ENCODE measurements around the gene ATXN1.

Gene ATXN1

DNA sequence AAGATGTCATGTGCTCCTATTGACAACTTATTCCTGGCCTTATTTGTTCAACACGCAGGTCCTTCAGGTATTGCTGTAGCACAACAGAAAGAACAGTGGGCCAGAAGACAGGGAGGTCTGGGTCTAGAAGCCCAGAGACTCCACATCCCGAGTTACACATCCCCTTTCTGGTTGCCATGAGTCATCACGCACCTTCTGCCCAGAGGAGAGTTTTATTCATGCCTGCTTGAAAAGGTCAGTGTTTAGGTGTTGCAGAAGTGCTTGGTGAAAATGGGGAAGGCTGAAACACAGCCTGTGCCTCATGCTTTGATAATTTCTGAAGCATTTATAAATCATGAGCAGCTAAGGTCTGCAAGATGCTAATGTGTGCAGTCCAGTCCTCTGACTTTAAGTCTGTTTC, 266.5 kb downstream of the ATXN1 start:
- Histone ChIP-seq H3K9ac (no peak overlapping the region), H3K36me3 (no peaks in the 10 kb centered on the region), H3K27me3 (no peaks in the 10 kb centered on the region), H3K27ac (no peak overlapping the region), H3K4me2 (no peak overlapping the region), H3K4me1 (peaks cover 9% of the 10 kb centered on the region), H3K4me3 (no peak overlapping the region), H3K9me3 (peaks cover 3% of the 10 kb centered on the region; the same call in 1 of the 2 replicates), H4K20me1 (no peaks in the 10 kb centered on the region)
- no peak for TF ChIP-seq Cebpa-rat (IDR thresholded peaks at IDR 0.05)

DNA sequence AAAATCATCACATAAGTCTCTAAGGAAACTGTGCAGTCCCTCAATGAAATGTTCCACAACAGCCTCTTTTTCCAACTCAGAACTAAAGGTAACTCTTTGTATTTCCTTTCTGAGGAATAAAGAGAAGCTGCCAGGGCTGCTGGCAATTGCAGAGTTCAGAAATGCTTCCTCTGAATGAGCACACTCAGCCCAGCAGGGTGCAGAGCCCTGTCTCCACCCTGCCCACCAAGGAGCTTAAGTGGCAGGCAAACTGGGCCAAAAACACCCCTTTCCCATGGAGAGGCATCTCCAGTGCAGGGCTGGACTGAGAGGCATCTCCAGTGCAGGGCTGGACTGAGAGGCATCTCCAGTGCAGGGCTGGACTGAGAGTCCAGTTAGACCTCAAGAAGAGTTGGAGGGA, 267.5 kb downstream of the ATXN1 start:
- Histone ChIP-seq H3K27ac (no peak overlapping the region), H3K27me3 (no peaks in the 10 kb centered on the region), H3K4me3 (no peak overlapping the region), H4K20me1 (no peaks in the 10 kb centered on the region), H3K4me2 (no peak overlapping the region), H3K36me3 (no peaks in the 10 kb centered on the region), H3K9ac (no peak overlapping the region), H3K4me1 (peaks cover 9% of the 10 kb centered on the region), H3K9me3 (no peaks in the 10 kb centered on the region)
- no peak for TF ChIP-seq Cebpa-rat (IDR thresholded peaks at IDR 0.05)

DNA sequence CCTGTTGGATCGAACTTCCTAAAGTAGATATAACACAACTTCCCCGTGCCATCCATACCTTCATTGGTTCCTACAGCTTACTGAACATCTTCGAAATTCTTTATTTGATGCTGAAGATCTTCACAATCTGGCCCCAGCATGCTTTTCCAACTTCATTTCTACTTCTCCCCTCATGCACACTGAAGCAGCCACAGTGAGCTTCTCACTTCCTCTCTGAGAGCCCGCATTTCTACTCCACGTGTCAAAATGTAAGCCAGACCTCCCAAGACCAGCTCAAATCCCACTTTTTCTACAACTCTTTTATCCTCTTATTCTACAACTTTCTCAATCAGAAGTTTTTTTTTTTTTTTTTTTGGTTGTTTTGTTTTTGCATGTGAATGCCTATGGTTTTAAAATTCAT, 268.1 kb downstream of the ATXN1 start:
- Histone ChIP-seq H3K36me3 (no peaks in the 10 kb centered on the region), H3K4me3 (no peak overlapping the region), H3K27me3 (no peaks in the 10 kb centered on the region), H3K4me1 (peaks cover 9% of the 10 kb centered on the region), H3K9ac (no peak overlapping the region), H4K20me1 (no peaks in the 10 kb centered on the region), H3K27ac (no peak overlapping the region), H3K4me2 (no peak overlapping the region), H3K9me3 (no peaks in the 10 kb centered on the region)
- TF ChIP-seq Cebpa-rat (IDR thresholded peaks at IDR 0.05) = no peak

DNA sequence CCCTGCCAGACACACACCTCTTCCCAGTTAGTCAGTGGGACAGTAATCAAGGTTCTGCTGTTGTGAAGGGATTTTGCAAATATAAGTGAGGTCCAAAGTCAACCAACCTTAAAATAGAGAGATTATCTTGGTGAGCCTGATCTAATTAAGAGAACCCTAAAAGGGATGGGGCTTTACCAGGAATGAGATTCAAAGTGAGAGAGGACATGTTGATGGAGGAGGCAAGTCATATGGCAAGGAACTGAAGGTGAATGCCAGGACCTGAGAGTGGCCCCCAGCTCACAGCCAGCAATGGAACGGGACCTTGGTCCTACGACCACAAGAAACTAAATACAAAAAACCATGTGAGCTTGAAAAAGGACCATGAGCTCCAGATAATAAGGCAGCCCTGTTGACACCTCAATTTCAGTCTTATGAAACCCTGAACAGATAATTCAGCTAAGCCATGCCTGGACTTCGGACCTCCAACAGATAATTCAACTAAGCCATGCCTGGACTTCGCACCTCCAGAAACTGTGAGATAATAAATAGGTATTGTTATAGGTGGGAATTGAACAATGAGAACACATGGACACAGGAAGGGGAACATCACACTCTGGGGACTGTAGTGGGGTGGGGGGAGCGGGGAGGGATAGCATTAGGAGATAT, 269.5 kb downstream of the ATXN1 start:
- peaks cover 9% of the 10 kb centered on the region for H3K4me1 ChIP-seq

DNA sequence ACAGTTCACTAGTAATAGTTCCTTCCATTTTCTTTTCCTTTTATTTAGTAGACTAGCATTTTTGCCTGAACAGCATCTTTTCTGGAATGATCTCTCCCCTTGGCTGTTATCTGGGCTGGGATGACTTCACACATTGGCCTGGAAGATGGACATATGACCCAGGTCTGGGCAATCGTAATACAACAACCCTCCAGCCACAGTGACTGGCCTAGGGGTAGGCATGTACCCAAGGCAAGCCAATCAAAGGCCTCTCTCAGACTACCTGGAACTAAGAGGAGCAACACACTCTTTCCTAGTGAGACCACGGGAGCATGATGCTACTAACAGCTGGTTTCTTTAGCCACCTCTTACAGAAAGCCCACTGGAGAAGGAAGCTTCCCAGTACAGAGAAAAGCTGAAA, 270.6 kb downstream of the ATXN1 start:
- Histone ChIP-seq H3K4me2 (no peak overlapping the region), H3K9me3 (no peaks in the 10 kb centered on the region), H4K20me1 (no peaks in the 10 kb centered on the region)

More for the DNA sequence above, 269.5 kb downstream of the ATXN1 start:
- Histone ChIP-seq H3K4me3 (no peak overlapping the region), H3K36me3 (no peaks in the 10 kb centered on the region), H3K9me3 (no peaks in the 10 kb centered on the region), H3K27me3 (no peaks in the 10 kb centered on the region), H3K9ac (no peak overlapping the region), H3K27ac (no peak overlapping the region), H3K4me2 (no peak overlapping the region), H4K20me1 (no peaks in the 10 kb centered on the region)
- TF ChIP-seq Cebpa-rat (IDR thresholded peaks at IDR 0.05) = no peak

DNA sequence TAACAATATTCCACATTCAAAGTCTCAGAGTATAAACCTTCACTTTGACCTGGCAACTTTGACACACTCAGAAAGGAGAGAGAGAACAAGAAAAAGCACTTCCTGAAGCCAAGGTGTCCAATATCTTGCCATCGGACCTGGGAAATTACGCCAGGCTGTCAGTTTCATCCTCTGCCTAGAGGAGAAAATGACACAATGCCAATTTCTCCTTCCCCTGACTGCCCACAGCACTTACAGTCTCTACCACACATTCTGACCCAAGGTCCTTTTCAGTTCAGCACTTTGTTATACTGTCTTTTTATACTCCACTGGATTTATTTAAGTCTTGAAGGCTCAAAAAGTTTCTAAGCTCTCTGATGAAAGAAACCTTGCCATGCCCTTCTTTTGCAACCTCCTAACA, 272.4 kb downstream of the ATXN1 start:
- Histone ChIP-seq H3K27ac (no peak overlapping the region), H3K9ac (no peak overlapping the region), H3K27me3 (no peaks in the 10 kb centered on the region), H4K20me1 (no peaks in the 10 kb centered on the region), H3K9me3 (no peaks in the 10 kb centered on the region), H3K4me3 (no peak overlapping the region), H3K36me3 (no peaks in the 10 kb centered on the region), H3K4me1 (no peaks in the 10 kb centered on the region), H3K4me2 (no peak overlapping the region)
- TF ChIP-seq Cebpa-rat (IDR thresholded peaks at IDR 0.05) = no peak

More for the DNA sequence above, 270.6 kb downstream of the ATXN1 start:
- H3K36me3 ChIP-seq = no peaks in the 10 kb centered on the region
- H3K27me3 ChIP-seq = no peaks in the 10 kb centered on the region
- H3K4me1 ChIP-seq = peaks cover 9% of the 10 kb centered on the region
- no peak overlapping the region for H3K9ac ChIP-seq
- no peak for TF ChIP-seq Cebpa-rat (IDR thresholded peaks at IDR 0.05)
- no peak overlapping the region for H3K27ac ChIP-seq
- no peak overlapping the region for H3K4me3 ChIP-seq

DNA sequence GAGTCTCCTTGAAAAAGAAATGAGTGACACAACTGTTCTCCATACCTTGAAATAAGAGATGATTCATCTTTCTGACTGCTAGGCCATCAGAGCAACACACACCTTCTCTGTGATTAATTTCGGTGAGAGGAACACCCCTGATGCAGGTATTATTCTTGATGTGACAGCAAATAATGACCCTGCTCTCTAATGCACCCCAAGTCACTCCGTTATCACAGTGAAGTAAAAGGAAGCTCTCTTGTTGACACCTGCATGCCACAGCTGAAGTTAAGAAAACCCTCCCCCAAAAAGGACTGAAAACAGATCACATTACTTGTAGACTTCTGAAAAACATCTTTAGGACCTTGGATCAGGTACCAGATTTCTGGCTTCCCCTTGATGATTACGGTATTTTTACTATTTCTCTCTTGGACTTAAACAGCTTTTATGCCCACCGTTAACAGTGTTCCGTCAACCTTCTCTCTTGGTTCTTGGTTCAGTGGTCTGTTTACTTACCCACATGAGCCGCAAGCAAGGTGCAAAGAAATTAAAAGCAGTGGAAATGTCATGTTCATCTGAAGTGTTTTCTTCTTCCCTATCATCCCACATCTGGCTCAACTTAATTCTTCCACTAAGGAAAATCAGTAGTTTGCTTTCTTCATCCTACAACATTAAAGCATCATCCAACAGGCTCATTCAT, 273.1 kb downstream of the ATXN1 start:
- Histone ChIP-seq H3K27me3 (no peaks in the 10 kb centered on the region), H3K9me3 (no peaks in the 10 kb centered on the region), H4K20me1 (no peaks in the 10 kb centered on the region), H3K4me1 (no peaks in the 10 kb centered on the region), H3K4me3 (no peak overlapping the region), H3K27ac (no peak overlapping the region), H3K9ac (no peak overlapping the region), H3K4me2 (no peak overlapping the region), H3K36me3 (no peaks in the 10 kb centered on the region)
- TF ChIP-seq Cebpa-rat (IDR thresholded peaks at IDR 0.05) = no peak

DNA sequence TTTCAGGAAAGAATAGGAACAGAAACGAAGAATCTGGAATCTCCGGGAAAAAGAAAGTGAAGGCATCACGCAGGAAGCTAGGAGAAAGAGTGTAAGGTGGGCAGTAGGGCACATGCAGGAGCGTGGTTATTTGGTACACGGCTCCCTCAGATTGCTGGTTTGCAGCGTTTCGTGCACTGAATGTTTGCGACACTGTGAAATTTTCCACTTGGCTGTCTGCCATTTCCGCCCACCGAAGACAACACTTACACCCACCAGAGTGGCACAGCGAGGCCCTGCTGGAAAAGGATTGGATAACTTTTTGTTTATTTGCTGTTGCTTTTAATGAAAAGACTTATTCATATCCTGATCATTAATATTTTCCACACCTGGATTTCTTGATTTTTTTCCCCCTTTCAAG, 274.6 kb downstream of the ATXN1 start:
- H3K27me3 ChIP-seq = no peaks in the 10 kb centered on the region
- H3K4me2 ChIP-seq = no peak overlapping the region
- no peaks in the 10 kb centered on the region for H4K20me1 ChIP-seq
- H3K4me1 ChIP-seq = no peaks in the 10 kb centered on the region
- H3K9me3 ChIP-seq = peaks cover 4% of the 10 kb centered on the region; the same call in 1 of the 2 replicates
- no peak for TF ChIP-seq Cebpa-rat (IDR thresholded peaks at IDR 0.05)
- no peak overlapping the region for H3K9ac ChIP-seq
- H3K36me3 ChIP-seq = no peaks in the 10 kb centered on the region
- no peak overlapping the region for H3K4me3 ChIP-seq
- H3K27ac ChIP-seq = no peak overlapping the region

DNA sequence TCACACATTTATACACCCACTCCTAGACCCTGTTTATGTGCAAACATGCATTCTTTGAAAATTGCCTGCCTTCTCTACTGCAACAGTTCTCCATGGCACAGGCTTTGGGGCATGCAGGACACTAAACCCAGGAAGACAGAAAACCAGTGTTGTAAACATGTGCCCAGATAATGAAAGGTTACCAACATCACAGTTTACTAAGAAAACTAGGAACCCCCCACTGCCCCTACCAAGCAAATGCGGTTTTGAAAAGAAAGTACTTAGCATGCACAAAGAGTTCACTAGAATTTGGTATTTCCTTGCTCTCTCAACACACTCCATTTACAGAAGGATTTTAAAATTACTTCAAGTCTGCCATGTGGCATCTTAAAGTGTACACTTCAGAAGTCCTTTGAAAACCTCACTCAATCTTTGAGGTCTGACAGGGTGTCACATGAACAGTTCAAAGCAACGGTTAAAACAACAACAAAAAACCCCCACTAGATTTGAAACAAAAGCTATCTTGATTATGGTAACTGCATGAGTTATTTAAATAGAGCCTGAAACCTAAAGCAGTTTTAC, 277.9 kb downstream of the ATXN1 start:
- Histone ChIP-seq H4K20me1 (no peaks in the 10 kb centered on the region), H3K4me2 (no peak overlapping the region), H3K9me3 (peaks cover 4% of the 10 kb centered on the region; the same call in 1 of the 2 replicates), H3K27ac (no peak overlapping the region), H3K27me3 (no peaks in the 10 kb centered on the region), H3K4me3 (no peak overlapping the region), H3K36me3 (no peaks in the 10 kb centered on the region), H3K4me1 (no peaks in the 10 kb centered on the region), H3K9ac (no peak overlapping the region)
- no peak for TF ChIP-seq Cebpa-rat (IDR thresholded peaks at IDR 0.05)

DNA sequence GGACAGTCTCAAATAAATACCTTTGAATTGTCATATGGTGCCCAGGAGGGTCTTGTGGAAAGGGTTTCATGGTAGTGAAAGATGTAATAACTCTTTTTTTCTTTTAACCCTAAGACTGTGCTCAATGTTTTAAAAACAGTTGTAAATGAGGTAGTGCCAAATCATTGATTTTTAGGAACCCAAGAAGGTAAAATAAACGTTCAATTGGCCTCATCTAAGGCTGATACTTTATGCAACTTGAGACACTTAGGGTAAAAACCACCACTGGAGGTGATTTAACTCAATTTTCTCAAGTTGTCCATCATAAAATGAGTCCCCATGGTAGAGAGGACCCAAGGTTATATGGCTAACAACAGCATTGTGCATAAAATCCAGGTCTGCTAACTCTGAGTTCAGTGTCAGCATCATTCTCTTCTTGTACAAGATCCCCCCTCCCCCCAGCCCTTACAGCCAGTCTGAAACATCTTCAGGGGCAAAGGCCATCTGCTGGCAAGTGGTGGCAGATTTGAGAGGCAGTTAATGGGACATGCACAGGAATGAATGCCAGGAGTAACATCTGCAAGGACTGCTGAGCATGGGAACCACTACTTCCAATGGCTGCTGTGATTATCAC, 278.5 kb downstream of the ATXN1 start:
- Histone ChIP-seq H3K4me2 (no peak overlapping the region), H3K27ac (no peak overlapping the region)
- TF ChIP-seq Cebpa-rat (IDR thresholded peaks at IDR 0.05) = no peak

More for the DNA sequence above, 278.5 kb downstream of the ATXN1 start:
- no peaks in the 10 kb centered on the region for H4K20me1 ChIP-seq
- no peaks in the 10 kb centered on the region for H3K36me3 ChIP-seq
- peaks cover 4% of the 10 kb centered on the region; the same call in 1 of the 2 replicates for H3K9me3 ChIP-seq
- H3K9ac ChIP-seq = no peak overlapping the region
- no peak overlapping the region for H3K4me3 ChIP-seq
- no peaks in the 10 kb centered on the region for H3K4me1 ChIP-seq
- no peaks in the 10 kb centered on the region for H3K27me3 ChIP-seq

All from BLaER1 (cell line).